B cell (primary cell): ENCODE data around the gene POMGNT1. TPM values are rescaled to one million over a fixed set of nuclear protein-coding genes. Genes with fewer than 3 reads are reported as not detected.

ENCODE experiments used
- ATAC-seq: fragments of 200-7000 bp; cut with Tn5 transposase; one replicate; pipeline ENCODE4 v1.10.0; 2021; ENCODE audit warnings: low read depth, mild to moderate bottlenecking, moderate number of reproducible peaks, moderate library complexity
- CTCF ChIA-PET: fragments of 350-600 bp; sonication (Branson Sonifier 250); formaldehyde crosslinking; loops from one replicate; lab custom pipeline; 2021; ENCODE audit warnings: antibody characterized with exemption, inconsistent platforms; lab: Charles Lee
- POLR2A ChIA-PET: fragments of 350-600 bp; sonication (Branson Sonifier 250); formaldehyde crosslinking; loops from one replicate; lab custom pipeline; 2021; ENCODE audit warnings: antibody characterized with exemption; lab: Charles Lee
- DNase-seq: peaks from one replicate; pipeline ENCODE4 v3.0.0; 2013
- H2AFZ ChIP-seq: 2 replicates; pipeline ENCODE4 v1.6.1; 2012; ENCODE audit warnings: mild to moderate bottlenecking, low read depth, low read length; ENCODE audit not compliant: insufficient read depth, poor library complexity, severe bottlenecking
- H3K27ac ChIP-seq, 2 donors: 1 replicate in 1 of 2; 2 replicates in 1 of 2; pipeline ENCODE4 v1.5.1; 2012 to 2013; ENCODE audit warnings: low read length in 2 of 2, mild to moderate bottlenecking in 2 of 2, moderate library complexity in 1 of 2
- H3K27me3 ChIP-seq, 4 experiments: fragments of 200-600 bp in 1 of 4; sonication (generic) in 1 of 4; replicated peaks in 1 of 4; 1 replicate in 2 of 4; 2 replicates in 2 of 4; pipeline versions ENCODE4 v1.6.1 to v1.7.0; 2013 to 2016; ENCODE audit warnings: low read length in 3 of 4, mild to moderate bottlenecking in 2 of 4, mixed read lengths in 1 of 4, moderate library complexity in 1 of 4; ENCODE audit not compliant: insufficient read depth in 4 of 4, control insufficient read depth in 3 of 4; ENCODE audit errors: control extremely low read depth in 1 of 4
- H3K36me3 ChIP-seq, 2 experiments: replicated peaks in 1 of 2; 1 replicate in 1 of 2; 2 replicates in 1 of 2; pipeline versions ENCODE4 v1.6.1 to v1.7.1; 2013; ENCODE audit warnings: low read length in 1 of 2; ENCODE audit not compliant: insufficient read depth in 2 of 2, control insufficient read depth in 1 of 2; ENCODE audit errors: control extremely low read depth in 1 of 2, extremely low read depth in 1 of 2
- H3K4me1 ChIP-seq, 2 donors: fragments of 200-600 bp in 1 of 2; sonication (generic) in 1 of 2; 1 replicate in 1 of 2; 2 replicates in 1 of 2; pipeline versions ENCODE4 v1.5.1 to v1.6.1; 2013 to 2017; ENCODE audit warnings: low read length in 2 of 2; ENCODE audit not compliant: control insufficient read depth in 2 of 2, insufficient read depth in 2 of 2
- H3K4me2 ChIP-seq: replicated peaks from 2 replicates; pipeline ENCODE3; 2012; ENCODE audit warnings: mild to moderate bottlenecking, low read depth, low read length; ENCODE audit not compliant: poor library complexity, severe bottlenecking
- H3K4me3 ChIP-seq, 5 experiments: fragments of 200-600 bp in 1 of 5; sonication (generic) in 1 of 5; 1 replicate in 3 of 5; 2 replicates in 2 of 5; pipeline versions ENCODE4 v1.5.1 to v1.7.0; 2011 to 2016; ENCODE audit warnings: low read length in 4 of 5, mild to moderate bottlenecking in 4 of 5, low read depth in 2 of 5, control low read depth in 1 of 5, moderate library complexity in 1 of 5; ENCODE audit not compliant: insufficient read depth in 1 of 5; ENCODE audit errors: control extremely low read depth in 1 of 5, extremely low read depth in 1 of 5
- H3K79me2 ChIP-seq: fragments of 200-600 bp; sonication (generic); one replicate; pipeline ENCODE4 v1.6.0; 2016; ENCODE audit warnings: low read length; ENCODE audit not compliant: control insufficient read depth, insufficient read depth
- H3K9ac ChIP-seq: fragments of 200-600 bp; sonication (generic); 2 replicates; pipeline ENCODE4 v1.6.1; 2017; ENCODE audit warnings: mild to moderate bottlenecking, low read length, moderate library complexity
- H3K9me3 ChIP-seq, 3 donors: one replicate each; pipeline versions ENCODE4 v1.6.1 to v1.7.1; 2013; ENCODE audit warnings: low read length in 2 of 3; ENCODE audit not compliant: control insufficient read depth in 2 of 3, insufficient read depth in 1 of 3; ENCODE audit errors: control extremely low read depth in 1 of 3
- H4K20me1 ChIP-seq: 2 replicates; pipeline ENCODE4 v1.6.0; 2012; ENCODE audit warnings: mild to moderate bottlenecking, low read length; ENCODE audit not compliant: insufficient read depth, control insufficient read depth, poor library complexity, severe bottlenecking
- H3K27ac Mint-ChIP-seq: one replicate; pipeline ENCODE4 v1.8.0; 2021; ENCODE audit warnings: mixed read lengths
- H3K27me3 Mint-ChIP-seq: one replicate; pipeline ENCODE4 v1.8.0; 2021; ENCODE audit warnings: mixed read lengths
- H3K4me1 Mint-ChIP-seq: one replicate; pipeline ENCODE4 v1.8.0; 2021; ENCODE audit warnings: mixed read lengths
- H3K4me3 Mint-ChIP-seq: one replicate; pipeline ENCODE4 v1.8.0; 2021; ENCODE audit warnings: mixed read lengths
- H3K9me3 Mint-ChIP-seq: one replicate; pipeline ENCODE4 v1.8.0; 2022; ENCODE audit warnings: mixed read lengths; ENCODE audit not compliant: insufficient read depth
- CTCF ChIP-seq: fragments of 200-600 bp; IDR thresholded peaks from one replicate; pipeline ENCODE4 v1.8.0; 2022; ENCODE audit warnings: antibody characterized with exemption, mild to moderate bottlenecking
- EZH2 ChIP-seq: IDR thresholded peaks from 2 replicates; pipeline ENCODE4 v1.6.1; 2012; ENCODE audit warnings: borderline replicate concordance, low read depth, mild to moderate bottlenecking, moderate library complexity, low read length; ENCODE audit not compliant: insufficient read depth, poor library complexity, severe bottlenecking
- WGBS: methylation state at CpG from one replicate; pipeline ENCODE4 v1.1.5; 2013; ENCODE audit warnings: missing lambda C conversion rate; ENCODE audit not compliant: insufficient coverage; 5-methylcytosine and 5-hydroxymethylcytosine counted together
- intact Hi-C: fragments of 100-400 bp; cut with micrococcal nuclease; formaldehyde crosslinking; loops from one replicate; pipeline ENCODE4 v1.10.0; 2022
- polyA plus RNA-seq: library from polyadenylated mRNA; depleted of rRNA; stranded (reverse); fragments of >200 nt; gene quantifications from 2 replicates; pipeline ENCODE4 v1.2.3, GENCODE V29; 2012
- total RNA-seq, 2 donors: library from RNA; stranded (reverse); fragments of 120-200 nt in 1 of 2; gene quantifications; 1 replicate in 1 of 2; 2 replicates in 1 of 2; pipeline versions ENCODE4 v1.2.3 to v1.2.4, GENCODE V29; 2013 to 2022

Gene POMGNT1
- total and polyA plus RNA-seq, 2 donors (not counting 1 experiment from before 2014, with no cell fraction given), result 32.6 to 51.0 TPM

- DNase-seq (no peak), ATAC-seq (no peak)
- no peaks in the 10 kb centered on the region for H3K4me1 Mint-ChIP-seq
- Histone ChIP-seq H3K4me2 (no peak overlapping the region), H3K27ac (no peak overlapping the region), H3K9ac (no peak overlapping the region), H4K20me1 (no peaks in the 10 kb centered on the region), H3K9me3 (no peaks in the 10 kb centered on the region), H3K27me3 (no peaks in the 10 kb centered on the region), H3K36me3 (peaks cover 0 to 50% of the 10 kb centered on the region in 2 experiments), H3K4me3 (no peak overlapping the region), H2AFZ (no peak overlapping the region), H3K79me2 (no peaks in the 10 kb centered on the region), H3K4me1 (no peaks in the 10 kb centered on the region)
- ChIA-PET CTCF (no interaction called here), POLR2A (no interaction called here)
- no peaks in the 10 kb centered on the region for H3K27me3 Mint-ChIP-seq
- H3K4me3 Mint-ChIP-seq, result no peak overlapping the region
- 99% methylated on average over 7 of the region's 9 CpGs for WGBS
- no peaks in the 10 kb centered on the region for H3K9me3 Mint-ChIP-seq
- no peak for TF ChIP-seq EZH2
- no peak for TF ChIP-seq CTCF
- intact Hi-C loops, result no loop called here
- H3K27ac Mint-ChIP-seq, result no peak overlapping the region
Observed at GRCh38 chr1:46191033-46191701, 7.1 kb downstream of the POMGNT1 start.

GRCh38 chr1:46190539-46190938 lies 7.7 kb downstream of the POMGNT1 start:
- Histone ChIP-seq H3K9me3 (no peaks in the 10 kb centered on the region), H3K36me3 (peaks cover 0 to 45% of the 10 kb centered on the region in 2 experiments), H3K9ac (no peak overlapping the region), H3K4me1 (no peaks in the 10 kb centered on the region), H3K4me2 (no peak overlapping the region), H3K27me3 (no peaks in the 10 kb centered on the region), H3K27ac (no peak overlapping the region), H4K20me1 (no peaks in the 10 kb centered on the region), H3K4me3 (no peak overlapping the region), H3K79me2 (no peaks in the 10 kb centered on the region), H2AFZ (no peak overlapping the region)
- TF ChIP-seq CTCF, result no peak
- no peak for TF ChIP-seq EZH2
- CTCF ChIA-PET, result no interaction called here
- no peak for ATAC-seq
- 100% methylated on average over 2 of the region's 3 CpGs for WGBS
- intact Hi-C loops, result no loop called here
- no peaks in the 10 kb centered on the region for H3K9me3 Mint-ChIP-seq
- no peak for DNase-seq
- POLR2A ChIA-PET, result no interaction called here
- H3K27ac Mint-ChIP-seq, result no peak overlapping the region
- no peak overlapping the region for H3K4me3 Mint-ChIP-seq
- H3K4me1 Mint-ChIP-seq, result peaks cover 2% of the 10 kb centered on the region
- H3K27me3 Mint-ChIP-seq, result no peaks in the 10 kb centered on the region
